Fibroblast of pulmonary artery (primary cell): ENCODE results near the gene BLOC1S4.

Experiments used
- DNase-seq: peaks from one replicate; pipeline ENCODE4 v3.0.0-alpha.2; 2010; ENCODE audit warnings: low read depth
- H3K4me3 ChIP-seq: replicated peaks from 2 replicates; pipeline ENCODE4 v1.5.1; 2011; ENCODE audit warnings: low read depth, mild to moderate bottlenecking, control low read depth, low read length, moderate library complexity
- CTCF ChIP-seq: IDR thresholded peaks from 2 replicates; pipeline ENCODE4 v1.5.1; 2011; ENCODE audit warnings: mild to moderate bottlenecking, control low read depth, low read length, inconsistent platforms; ENCODE audit errors: missing control alignments

BLOC1S4 gene

GRCh38 chr4:6742989-6743388 is 27.0 kb downstream of the BLOC1S4 start:
- no peak for DNase-seq
- no peak for TF ChIP-seq CTCF
- H3K4me3 ChIP-seq = no peak overlapping the region

GRCh38 chr4:6746721-6747293 is 30.8 kb downstream of the BLOC1S4 start:
- no peak for TF ChIP-seq CTCF
- no peak overlapping the region for H3K4me3 ChIP-seq
- peak; percentile 45 for DNase-seq

- TF ChIP-seq CTCF = no peak
- peak; percentile 29 for DNase-seq
- H3K4me3 ChIP-seq = no peak overlapping the region
Observed at GRCh38 chr4:6747294-6748051, 31.5 kb downstream of the BLOC1S4 start.

- H3K4me3 ChIP-seq = no peak overlapping the region
- TF ChIP-seq CTCF = no peak
Observed at GRCh38 chr4:6748286-6748685, 32.3 kb downstream of the BLOC1S4 start.

GRCh38 chr4:6749340-6750171 is 33.6 kb downstream of the BLOC1S4 start:
- no peak overlapping the region for H3K4me3 ChIP-seq
- no peak for TF ChIP-seq CTCF
- DNase-seq = peak; percentile 34

More at GRCh38 chr4:6748286-6748685, 32.3 kb downstream of the BLOC1S4 start:
- no peak for DNase-seq

GRCh38 chr4:6750286-6751221 is 34.6 kb downstream of the BLOC1S4 start:
- TF ChIP-seq CTCF = no peak
- DNase-seq = no peak
- no peak overlapping the region for H3K4me3 ChIP-seq
